GM19025 (cell line): ENCODE measurements around the gene ITGA11.

Experiments
- ATAC-seq: cut with Tn5 transposase; IDR thresholded peaks from one replicate; pipeline ENCODE4 v1.9.1; 2021; ENCODE audit warnings: mild to moderate bottlenecking, low read depth, moderate library complexity; ENCODE audit not compliant: unreplicated experiment

ITGA11 gene

GRCh38 chr15:68449389-68449788 lies 17.4 kb upstream of the ITGA11 start:
- ATAC-seq: no peak

DNA sequence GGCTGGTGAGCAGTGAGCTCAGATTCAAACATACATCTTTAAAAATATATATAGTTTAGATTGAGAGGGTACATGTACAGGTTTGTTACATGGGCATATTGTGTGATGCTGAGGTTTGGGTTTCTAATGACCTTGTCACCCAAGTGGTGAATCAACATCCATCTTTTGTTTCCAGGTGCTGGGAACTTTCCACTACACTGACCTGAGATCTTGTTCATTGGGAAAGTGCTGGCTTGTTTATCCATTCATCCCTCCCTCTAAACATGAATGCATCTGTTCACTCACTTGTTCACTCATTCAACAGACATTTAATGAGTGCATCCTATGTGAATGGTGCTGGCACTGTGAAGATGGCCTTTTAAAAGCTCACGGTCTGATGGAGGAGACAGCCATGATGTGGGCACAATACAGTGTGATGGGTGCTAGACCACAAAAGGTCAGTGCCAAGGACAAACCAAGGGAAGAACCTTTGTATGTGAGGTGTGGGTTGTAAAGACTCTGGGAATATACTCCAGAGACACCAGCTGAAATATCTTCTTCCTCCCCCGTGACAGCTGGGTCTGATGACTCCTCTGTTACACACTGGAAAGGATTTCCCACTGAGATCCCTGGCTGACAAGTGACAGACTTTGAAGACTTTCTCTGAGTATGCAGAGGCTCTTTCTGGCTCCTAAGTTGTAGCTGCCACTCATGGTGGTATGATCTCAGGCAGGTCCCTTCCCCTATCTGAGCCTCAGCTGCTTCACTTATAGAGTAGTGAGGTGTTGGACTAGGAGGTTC lies 16.2 kb upstream of the ITGA11 start:
- no peak for ATAC-seq

- ATAC-seq: no peak
These were observed 15.2 kb upstream of the ITGA11 start for GRCh38 chr15:68447209-68447608.

DNA sequence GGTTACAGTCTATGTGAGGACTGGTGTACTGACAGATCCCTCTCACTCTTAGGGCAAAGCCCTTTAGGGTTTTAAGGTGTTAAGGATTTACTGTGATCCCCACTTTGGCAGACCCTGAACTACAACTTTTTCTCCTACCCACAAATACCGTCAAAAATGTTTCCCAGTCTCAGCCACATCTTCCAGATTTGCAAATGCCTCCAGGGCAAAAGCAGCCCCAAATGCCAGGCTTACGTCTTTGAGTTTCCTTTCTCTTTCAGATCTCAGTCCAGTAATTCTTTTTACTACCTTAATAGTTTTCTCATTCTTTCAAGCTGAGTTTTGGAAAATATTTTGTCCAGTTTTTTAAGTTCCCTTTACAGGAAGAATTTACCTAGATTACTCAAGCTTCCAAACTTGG lies 13.4 kb upstream of the ITGA11 start:
- no peak for ATAC-seq

- ATAC-seq: no peak
These were observed 12.4 kb upstream of the ITGA11 start for GRCh38 chr15:68444336-68444735.

DNA sequence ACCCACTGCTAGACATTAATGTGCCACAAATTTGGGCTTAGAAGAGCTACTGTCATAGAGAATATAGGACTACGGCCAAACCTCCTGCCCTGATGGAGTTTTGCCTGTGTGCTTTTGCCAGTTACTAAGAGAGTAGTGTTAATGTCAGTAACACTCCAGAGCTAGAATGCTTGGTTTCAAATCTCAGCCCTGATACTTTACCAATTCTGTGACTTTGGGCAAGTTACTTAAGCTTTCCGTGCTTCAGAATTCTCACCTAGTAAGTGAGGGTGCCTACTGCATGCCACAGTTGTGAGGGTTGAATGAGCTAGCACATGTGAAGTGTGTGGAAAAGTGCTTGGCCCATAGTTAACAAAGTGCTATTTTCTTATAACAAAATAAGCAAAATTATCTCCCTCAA lies 10.9 kb upstream of the ITGA11 start:
- ATAC-seq: no peak

- ATAC-seq: no peak
These were observed 10.1 kb upstream of the ITGA11 start for GRCh38 chr15:68442041-68442440.

DNA sequence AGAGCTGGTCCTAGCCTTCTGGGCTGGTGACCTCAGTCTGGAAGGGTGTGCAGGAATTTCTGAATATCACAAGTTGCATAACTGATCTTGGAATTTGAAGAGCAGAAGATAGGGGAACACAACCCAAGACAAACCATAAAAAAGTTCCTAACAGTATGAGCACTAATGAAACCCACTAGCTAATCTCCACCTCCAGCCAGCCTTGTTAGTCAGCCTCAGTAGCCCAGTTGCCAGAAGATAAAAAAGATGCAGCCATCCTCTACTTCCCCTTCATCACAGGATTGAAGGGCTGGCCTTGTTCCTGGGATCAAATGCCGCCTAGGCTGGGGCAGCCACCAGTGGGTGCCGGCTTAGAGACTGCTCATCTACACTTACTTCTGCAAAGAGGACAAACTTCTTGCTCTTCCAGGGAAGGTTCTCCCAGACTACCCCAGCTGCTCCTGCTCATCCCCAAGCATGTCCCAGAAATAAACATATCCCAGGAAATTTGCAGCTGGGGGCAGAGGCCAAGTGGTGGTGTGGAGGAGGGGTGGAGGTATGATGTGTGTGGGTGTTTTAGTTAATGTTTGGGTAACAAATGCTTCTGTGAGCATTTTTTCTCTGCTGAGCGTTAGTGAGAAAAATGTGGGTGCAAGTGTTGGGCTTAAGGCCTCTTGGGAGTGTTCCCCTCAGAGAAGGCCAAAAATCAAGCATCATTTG lies 9.2 kb upstream of the ITGA11 start:
- ATAC-seq: no peak

- no peak for ATAC-seq
These were observed 8.2 kb upstream of the ITGA11 start for GRCh38 chr15:68440136-68440535.

DNA sequence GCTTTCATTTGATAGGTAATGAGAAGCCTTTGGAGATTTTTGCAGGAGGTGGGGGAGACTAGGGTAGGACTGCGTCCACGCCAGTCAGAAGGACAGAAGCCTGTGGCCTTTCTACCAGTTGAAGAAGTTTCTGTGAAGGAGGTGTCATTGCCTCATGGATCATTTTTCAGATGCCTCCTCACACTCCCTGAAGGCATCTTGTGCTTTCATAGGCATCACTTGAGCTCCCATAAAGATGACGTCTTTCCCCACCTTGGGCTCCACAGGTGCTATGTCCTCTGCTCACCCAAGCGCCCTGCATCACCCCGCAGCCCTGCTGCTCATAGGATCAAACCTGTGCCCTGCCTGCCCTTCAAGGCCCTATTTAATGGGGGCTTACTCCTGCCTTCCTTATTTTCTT lies 7.5 kb upstream of the ITGA11 start:
- no peak for ATAC-seq

GRCh38 chr15:68436680-68437079 lies 4.7 kb upstream of the ITGA11 start:
- ATAC-seq: no peak

DNA sequence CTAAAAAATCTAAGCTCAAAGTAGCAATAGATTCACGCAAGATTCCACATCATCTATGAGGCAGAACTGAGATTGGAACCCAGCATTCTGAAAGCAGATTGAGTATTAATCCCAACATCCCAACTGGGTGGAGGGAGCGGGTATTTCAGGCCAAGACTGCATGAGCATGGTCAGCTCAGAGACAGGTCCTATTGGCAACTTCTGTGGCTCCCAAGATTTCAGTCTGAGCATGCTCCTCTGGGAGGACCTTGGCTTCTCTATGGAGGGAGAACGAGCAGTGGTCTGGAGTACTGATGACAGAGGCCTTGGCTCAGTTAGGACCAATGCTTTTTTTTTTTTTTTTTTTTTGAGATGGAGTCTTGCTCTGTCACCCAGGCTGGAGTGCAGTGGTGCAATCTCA lies 4.0 kb upstream of the ITGA11 start:
- ATAC-seq: no peak

GRCh38 chr15:68434021-68434420 lies 2.1 kb upstream of the ITGA11 start:
- no peak for ATAC-seq

- no peak for ATAC-seq
These were observed 1.6 kb upstream of the ITGA11 start for GRCh38 chr15:68433551-68433950.

DNA sequence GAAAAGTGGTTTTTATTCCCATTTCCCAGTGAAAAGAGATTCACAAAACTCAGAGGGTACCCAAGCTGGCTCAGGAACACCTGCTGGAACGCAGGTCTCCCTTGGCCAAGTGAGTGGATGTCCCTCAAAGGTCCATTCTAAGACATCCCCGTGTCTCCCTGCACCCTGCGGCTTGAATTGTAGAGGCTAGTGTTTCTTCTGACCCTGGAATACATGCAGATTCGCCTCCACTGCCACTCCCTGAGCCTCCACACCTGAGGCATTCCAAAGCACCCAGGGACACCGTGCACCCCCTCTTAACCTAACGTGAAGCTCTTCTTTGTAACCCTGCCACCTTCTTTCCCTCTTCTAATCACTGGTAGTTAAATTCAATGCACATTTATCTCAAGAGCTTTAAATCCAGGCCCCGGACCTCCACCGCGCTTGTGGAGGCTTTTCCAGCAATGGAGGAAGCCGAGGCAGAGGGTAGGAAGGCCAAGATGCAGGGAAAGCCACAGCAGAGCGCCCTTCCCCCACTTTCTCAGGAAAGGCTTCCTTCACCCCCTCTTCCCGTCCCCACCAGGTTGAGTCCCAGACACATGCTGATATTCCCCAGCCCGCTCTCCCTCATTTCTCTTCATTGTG lies 590 bp upstream of the ITGA11 start:
- ATAC-seq: no peak

- no peak for ATAC-seq
These were observed 749 bp downstream of the ITGA11 start for GRCh38 chr15:68431037-68431791.

GRCh38 chr15:68430471-68431036 lies 1.4 kb downstream of the ITGA11 start:
- ATAC-seq: no peak

DNA sequence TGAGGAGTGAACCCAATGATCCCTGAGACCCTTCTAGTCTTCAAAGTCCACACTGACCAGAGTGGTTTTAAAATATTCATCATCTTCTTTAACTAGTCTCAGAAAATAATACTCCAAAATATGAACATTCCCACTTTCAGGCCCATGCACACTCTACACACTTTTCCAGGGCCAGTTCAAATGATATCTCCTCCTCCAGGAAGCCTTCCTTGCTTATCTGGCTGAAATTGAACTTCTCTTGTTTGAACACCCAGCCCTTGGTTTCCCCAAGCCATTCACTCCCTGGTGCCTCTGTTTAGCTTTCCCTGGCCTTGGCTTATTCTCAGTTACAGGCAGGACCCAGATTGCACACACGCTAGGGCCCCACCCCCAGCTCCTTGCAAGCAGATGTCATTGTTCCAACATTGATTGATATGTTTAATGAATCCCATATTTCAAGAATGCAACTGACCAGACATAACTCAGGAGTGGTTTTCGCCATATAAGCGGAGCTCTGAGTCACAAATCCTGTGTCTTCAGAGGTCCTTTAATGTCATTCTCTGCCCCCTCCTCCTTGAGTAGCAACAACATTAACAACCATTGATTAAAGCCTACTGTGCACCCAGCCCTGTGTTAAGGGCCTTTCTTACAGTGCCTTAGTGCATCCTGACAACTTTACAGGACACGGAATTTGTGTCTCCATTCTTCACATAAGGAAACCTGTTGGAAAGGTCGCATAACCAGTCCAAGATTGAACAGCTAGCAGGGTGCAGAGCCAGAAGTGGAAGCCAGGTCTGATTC lies 2.1 kb downstream of the ITGA11 start:
- ATAC-seq: no peak

DNA sequence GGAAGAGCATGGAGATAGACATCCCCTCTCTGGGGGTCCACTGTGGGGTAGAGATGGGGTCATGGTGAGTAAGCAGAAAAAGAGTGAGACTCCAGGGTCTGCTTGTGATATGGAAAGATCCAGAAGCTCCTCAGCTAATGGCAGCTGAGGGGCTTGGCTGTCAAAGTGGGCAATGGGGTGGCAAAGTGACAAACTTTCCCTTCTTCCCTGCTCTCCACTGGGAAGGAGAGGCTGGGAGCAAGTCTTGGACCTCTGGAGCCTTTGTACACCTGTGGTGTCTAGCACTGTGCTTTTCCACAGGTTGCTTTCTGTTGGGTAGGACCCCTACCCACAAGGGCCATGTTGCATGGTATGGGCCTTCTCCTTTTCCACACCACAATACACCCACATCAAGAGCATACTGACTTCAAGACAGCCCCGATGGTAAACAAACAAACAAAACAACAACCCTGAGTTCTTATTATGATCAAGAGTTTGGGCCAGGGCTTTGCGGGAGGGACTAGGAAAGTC lies 3.5 kb downstream of the ITGA11 start:
- ATAC-seq: no peak

- ATAC-seq: no peak
These were observed 4.0 kb downstream of the ITGA11 start for GRCh38 chr15:68427963-68428362.
